NCI-H2107 treated with DMSO at 0.1 percent for 48 hours (cell line): ENCODE results near the gene AFF1.
"Not testable (repeated sequence)": the region's sequence is repeated elsewhere in the genome, so short reads cannot be mapped to it uniquely, and the experiment has no call there.

Source experiments
- DNase-seq: peaks from one replicate; lab custom pipeline; 2025; ENCODE audit not compliant: unreplicated experiment; lab: John Stamatoyannopoulos, UW

AFF1 gene

GRCh38 chr4:87031920-87032319, 97.1 kb downstream of the AFF1 start:
- DNase-seq, result no peak

GRCh38 chr4:87032884-87033533, 98.2 kb downstream of the AFF1 start:
- DNase-seq, result no peak

- no peak for DNase-seq
Measured at GRCh38 chr4:87033902-87034301, 99.1 kb downstream of the AFF1 start.

GRCh38 chr4:87034527-87034926, 99.7 kb downstream of the AFF1 start:
- DNase-seq, result no peak

- DNase-seq, result no peak
Measured at GRCh38 chr4:87035881-87036509, 101.2 kb downstream of the AFF1 start.

GRCh38 chr4:87036713-87037112, 101.9 kb downstream of the AFF1 start:
- DNase-seq, result no peak

- DNase-seq, result not testable (repeated sequence)
Measured at GRCh38 chr4:87037171-87037570, 102.4 kb downstream of the AFF1 start.

- DNase-seq, result no peak
Measured at GRCh38 chr4:87037671-87038334, 103.0 kb downstream of the AFF1 start.

- no peak for DNase-seq
Measured at GRCh38 chr4:87038837-87039615, 104.2 kb downstream of the AFF1 start.

GRCh38 chr4:87041141-87041540, 106.3 kb downstream of the AFF1 start:
- no peak for DNase-seq

GRCh38 chr4:87042221-87042620, 107.4 kb downstream of the AFF1 start:
- DNase-seq, result no peak

- DNase-seq, result no peak
Measured at GRCh38 chr4:87042986-87043820, 108.4 kb downstream of the AFF1 start.

- no peak for DNase-seq
Measured at GRCh38 chr4:87044511-87045233, 109.9 kb downstream of the AFF1 start.

- DNase-seq, result no peak
Measured at GRCh38 chr4:87045234-87045558, 110.4 kb downstream of the AFF1 start.

GRCh38 chr4:87045659-87046058, 110.8 kb downstream of the AFF1 start:
- no peak for DNase-seq

GRCh38 chr4:87046121-87046551, 111.3 kb downstream of the AFF1 start:
- no peak for DNase-seq

- no peak for DNase-seq
Measured at GRCh38 chr4:87047281-87047798, 112.5 kb downstream of the AFF1 start.

GRCh38 chr4:87049508-87049907, 114.7 kb downstream of the AFF1 start:
- DNase-seq, result no peak

- DNase-seq, result no peak
Measured at GRCh38 chr4:87050596-87050995, 115.8 kb downstream of the AFF1 start.

- no peak for DNase-seq
Measured at GRCh38 chr4:87051121-87051713, 116.4 kb downstream of the AFF1 start.
